ENCODE measurements around the gene EIF2S3. TPM values are rescaled to one million over a fixed set of nuclear protein-coding genes. Genes with fewer than 3 reads are reported as not detected.

EIF2S3 gene
- total RNA-seq (2014; rRNA removed) (178 and 201 TPM in 2 replicates), Bru-seq, nascent RNA (percentile 96 among the genes with signal in this experiment), BruChase-seq, experiment 1, labeled RNA remaining after a 6-hour chase (percentile 98 among the genes with signal in this experiment), BruChase-seq, experiment 2, labeled RNA remaining after a 2-hour chase (percentile 98 among the genes with signal in this experiment)
- long read RNA-seq, transcript EIF2S3-201 (12 exons, 2,858 nt): major isoform, 471 of 542 reads
- long read RNA-seq, partial matches to known transcripts: 50 of 542 reads
- long read RNA-seq, other reads (novel, unspliced or antisense): 21 of 542 reads

- peak; percentile 90 for ATAC-seq
- BruUV-seq (replicated peaks): TSS peak; percentile 88
- Histone ChIP-seq H2AFZ (ENCODE audit: low read length) (peak within 1 kb of the TSS; percentile 85), H4K20me1 (ENCODE audit: low read length) (peaks cover 11% of the 10 kb centered on the region; the same call in 1 of the 2 replicates), H3K9me2 (replicated peaks; ENCODE audit: low read length) (no peaks in the 10 kb centered on the region), H3K36me3 (ENCODE audit: low read depth, low read length) (peaks cover 16% of the 10 kb centered on the region), H3K27me3 (ENCODE audit: low read length) (no peaks in the 10 kb centered on the region), H3K79me2 (ENCODE audit: low read length) (peaks cover 9% of the 10 kb centered on the region), H3K9me3 (ENCODE audit: low read length) (no peaks in the 10 kb centered on the region), H3K4me1 (ENCODE audit: insufficient read depth, low read length) (peaks cover 14% of the 10 kb centered on the region), H3F3A (ENCODE audit: low read length, unreplicated experiment) (peaks cover 3% of the 10 kb centered on the region), H3K9ac (ENCODE audit: low read length) (no peak within 1 kb of the TSS), H3K4me3 (ENCODE audit: low read length) (no peak within 1 kb of the TSS), H3K4me2 (ENCODE audit: low read length) (no peak within 1 kb of the TSS), H3K27ac (ENCODE audit: low read length) (peak within 1 kb of the TSS; percentile 94)
- TF ChIP-seq EZH2phosphoT487 (IDR thresholded peaks at IDR 0.05; ENCODE audit: borderline replicate concordance, low read length): no peak
- TF ChIP-seq CTCF (conservative IDR thresholded peaks at IDR 0.05; ENCODE audit: low read depth, low read length): peak; percentile 70
- CTCF ChIA-PET: interaction anchor here (0.6 to 2.0 kb wide), 6 partner anchors 18 to 166 kb away, joined by 3 to 18 read pairs (median 4); no protein-coding TSS in a partner anchor
- DNase-seq: peak; percentile 91
- intact Hi-C loops (cut with micrococcal nuclease): loop anchor here (1.0 to 10.0 kb wide), 4 partner anchors 29 to 360 kb away; partner anchors contain the start of gene CXorf58
- POLR2A ChIA-PET (ENCODE audit: unreplicated experiment): interaction anchor here (0.5 to 1.2 kb wide), 8 partner anchors 17 to 272 kb away, joined by 3 to 21 read pairs (median 6); partner anchors contain the start of gene SAT1
Observed at GRCh38 chrX:24054182-24055042, at the start of gene EIF2S3. Gene EIF2S3 (plus strand): TSS chrX:24054956. CDS start chrX:24054969, 13 bp downstream.

- H3K4me2 ChIP-seq (ENCODE audit: low read length): no peak overlapping the region
- POLR2A ChIA-PET (ENCODE audit: unreplicated experiment): no interaction called here
- H3F3A ChIP-seq (ENCODE audit: low read length, unreplicated experiment): no peaks in the 10 kb centered on the region
- H3K27me3 ChIP-seq (ENCODE audit: low read length): no peaks in the 10 kb centered on the region
- CTCF ChIA-PET: no interaction called here
- peaks cover 6% of the 10 kb centered on the region; the same call in 1 of the 2 replicates for H3K4me1 ChIP-seq (ENCODE audit: insufficient read depth, low read length)
- H3K79me2 ChIP-seq (ENCODE audit: low read length): peaks cover under 1% of the 10 kb centered on the region; the same call in 1 of the 2 replicates
- ATAC-seq (no peak), DNase-seq (no peak)
- H2AFZ ChIP-seq (ENCODE audit: low read length): no peak overlapping the region
- H3K27ac ChIP-seq (ENCODE audit: low read length): no peak overlapping the region
- BruUV-seq (replicated peaks): no TSS peak
- H3K9ac ChIP-seq (ENCODE audit: low read length): no peak overlapping the region
- TF ChIP-seq EZH2phosphoT487 (IDR thresholded peaks at IDR 0.05; ENCODE audit: borderline replicate concordance, low read length): no peak
- no peak for TF ChIP-seq CTCF (conservative IDR thresholded peaks at IDR 0.05; ENCODE audit: low read depth, low read length)
- TF ChIP-seq EZH2 (IDR thresholded peaks at IDR 0.05; ENCODE audit: low read length, unreplicated experiment): no peak
- H3K9me2 ChIP-seq (replicated peaks; ENCODE audit: low read length): no peaks in the 10 kb centered on the region
- H3K4me3 ChIP-seq (ENCODE audit: low read length): no peak overlapping the region
- peaks cover 3% of the 10 kb centered on the region; the same call in 1 of the 2 replicates for H3K36me3 ChIP-seq (ENCODE audit: low read depth, low read length)
- intact Hi-C loops (cut with micrococcal nuclease): no loop called here
- no peaks in the 10 kb centered on the region for H3K9me3 ChIP-seq (ENCODE audit: low read length)
- no peaks in the 10 kb centered on the region for H4K20me1 ChIP-seq (ENCODE audit: low read length)
Observed at GRCh38 chrX:24005028-24005427, 49.7 kb upstream of the EIF2S3 start.

Measured in PC-3 (cell line).